Upper lobe of left lung (tissue), 4 donors: ENCODE data around the gene NBEA.

Experiments
- CTCF ChIP-seq, 6 experiments: fragments of 450-650 bp in 4 of 6; fragments of 200-600 bp in 2 of 6; sonication (generic) in 2 of 6; IDR thresholded peaks; one replicate each; pipeline ENCODE4 v1.5.1; 2016 to 2019; ENCODE audit warnings: antibody characterized with exemption in 6 of 6
- EP300 ChIP-seq, 4 donors: sonication (generic); formaldehyde crosslinking; IDR thresholded peaks; one replicate each; pipeline ENCODE4 v1.5.1; 2017; ENCODE audit warnings: antibody characterized with exemption in 4 of 4, control low read depth in 2 of 4
- POLR2A ChIP-seq, 4 donors: fragments of 450-650 bp; IDR thresholded peaks; one replicate each; pipeline ENCODE4 v1.5.1; 2016 to 2017; ENCODE audit warnings: antibody characterized with exemption in 4 of 4, mild to moderate bottlenecking in 2 of 4
- POLR2AphosphoS5 ChIP-seq, 2 donors: sonication (generic); formaldehyde crosslinking; IDR thresholded peaks; one replicate each; pipeline ENCODE4 v1.5.1; 2017; ENCODE audit warnings: antibody characterized with exemption in 2 of 2

- TF ChIP-seq CTCF (IDR thresholded peaks at IDR 0.05) (no peak), POLR2A (IDR thresholded peaks at IDR 0.05) (no peak), POLR2AphosphoS5 (IDR thresholded peaks at IDR 0.05) (no peak), EP300 (IDR thresholded peaks at IDR 0.05) (no peak)
Observed at GRCh38 chr13:35672611-35673010, 730.5 kb downstream of the NBEA start.
